H1 (cell line): ENCODE data around the gene HTR2B. TPM values are rescaled to one million over a fixed set of nuclear protein-coding genes. Genes with fewer than 3 reads are reported as not detected.

Experiments
- CTCF ChIA-PET: fragments of 300-600 bp; sonication (Branson Sonifier 250); formaldehyde crosslinking; loops from one replicate; lab custom pipeline; 2021; ENCODE audit not compliant: partially characterized antibody; lab: Charles Lee
- POLR2A ChIA-PET: fragments of 300-600 bp; sonication (Branson Sonifier 250); formaldehyde crosslinking; loops from one replicate; lab custom pipeline; 2021; ENCODE audit warnings: inconsistent platforms; ENCODE audit not compliant: partially characterized antibody; lab: Charles Lee
- DNase-seq, 2 experiments: peaks; one replicate each; pipeline versions ENCODE4 v3.0.0 to v3.0.0-alpha.2; 2010 to 2022; ENCODE audit warnings: low spot score in 2 of 2, low read depth in 1 of 2, mixed read lengths in 1 of 2
- FAIRE-seq: peaks from 2 replicates; lab custom pipeline; 2011; peaks lifted over from hg19 to GRCh38; lab: Jason Lieb, UNC
- H2AFZ ChIP-seq: 2 replicates; pipeline ENCODE4 v1.8.1; 2012; ENCODE audit warnings: low read length, inconsistent platforms
- H2AK5ac ChIP-seq: 2 replicates; pipeline ENCODE4 v1.6.1; 2013; ENCODE audit warnings: low read depth, low read length
- H2BK120ac ChIP-seq: replicated peaks from 2 replicates; pipeline ENCODE3; 2013; ENCODE audit warnings: low read depth, low read length, inconsistent platforms
- H2BK12ac ChIP-seq: 2 replicates; pipeline ENCODE4 v1.6.1; 2013; ENCODE audit warnings: low read depth, low read length
- H2BK15ac ChIP-seq: 2 replicates; pipeline ENCODE4 v1.6.1; 2013; ENCODE audit warnings: low read length
- H2BK20ac ChIP-seq: 2 replicates; pipeline ENCODE4 v1.6.1; 2013; ENCODE audit warnings: low read length
- H2BK5ac ChIP-seq: 2 replicates; pipeline ENCODE4 v1.6.1; 2013; ENCODE audit warnings: low read depth, low read length
- H3K14ac ChIP-seq: 2 replicates; pipeline ENCODE4 v1.6.1; 2013; ENCODE audit warnings: inconsistent platforms; ENCODE audit not compliant: insufficient read length
- H3K18ac ChIP-seq: 2 replicates; pipeline ENCODE4 v1.6.1; 2013; ENCODE audit warnings: low read length; ENCODE audit errors: extremely low read depth
- H3K23ac ChIP-seq: 2 replicates; pipeline ENCODE4 v1.6.1; 2013; ENCODE audit warnings: inconsistent platforms; ENCODE audit not compliant: insufficient read length
- H3K23me2 ChIP-seq: 2 replicates; pipeline ENCODE4 v1.6.1; 2013; ENCODE audit warnings: low read depth, low read length
- H3K27ac ChIP-seq: 2 replicates; pipeline ENCODE4 v1.6.1; 2011; ENCODE audit warnings: low read depth, low read length, inconsistent platforms
- H3K27me3 ChIP-seq, 4 experiments: replicated peaks in 1 of 4; 1 replicate in 1 of 4; 2 replicates in 3 of 4; pipeline versions ENCODE4 v1.6.1 to v1.8.1; 2011 to 2013; ENCODE audit warnings: low read length in 3 of 4, mild to moderate bottlenecking in 3 of 4, inconsistent platforms in 2 of 4, mixed read lengths in 2 of 4, moderate library complexity in 1 of 4; ENCODE audit not compliant: control insufficient read depth in 3 of 4, insufficient read depth in 3 of 4; ENCODE audit errors: extremely low read depth in 1 of 4
- H3K36me3 ChIP-seq, 4 experiments: 2 replicates each; pipeline versions ENCODE4 v1.6.1 to v1.8.1; 2011 to 2013; ENCODE audit warnings: mild to moderate bottlenecking in 4 of 4, low read length in 3 of 4, moderate library complexity in 2 of 4, control low read depth in 1 of 4, inconsistent platforms in 1 of 4; ENCODE audit not compliant: insufficient read depth in 4 of 4, control insufficient read depth in 2 of 4
- H3K4ac ChIP-seq: replicated peaks from 2 replicates; pipeline ENCODE3; 2013; ENCODE audit warnings: low read length, low read depth, mixed read lengths, inconsistent platforms; ENCODE audit not compliant: insufficient read length
- H3K4me1 ChIP-seq, 4 experiments: replicated peaks in 1 of 4; 1 replicate in 1 of 4; 2 replicates in 3 of 4; pipeline versions ENCODE4 v1.6.1 to v1.8.1; 2011 to 2013; ENCODE audit warnings: low read length in 3 of 4, inconsistent platforms in 2 of 4, mixed read lengths in 1 of 4; ENCODE audit not compliant: insufficient read depth in 4 of 4, control insufficient read depth in 3 of 4
- H3K4me2 ChIP-seq, 2 experiments: 2 replicates each; pipeline versions ENCODE4 v1.6.1 to v1.8.1; 2011 to 2013; ENCODE audit warnings: low read depth in 2 of 2, low read length in 2 of 2, control low read depth in 1 of 2, inconsistent platforms in 1 of 2, mild to moderate bottlenecking in 1 of 2; ENCODE audit not compliant: insufficient read depth in 1 of 2
- H3K4me3 ChIP-seq, 4 experiments: fragments of 200-600, 300-600 bp in 1 of 4; sonication (generic), shearing (Covaris generic), sonication (Bioruptor Twin) in 1 of 4; 2 replicates each; pipeline versions ENCODE4 v1.5.1 to v1.8.1; 2011 to 2016; ENCODE audit warnings: low read length in 4 of 4, low read depth in 3 of 4, control low read depth in 2 of 4, inconsistent platforms in 2 of 4, mild to moderate bottlenecking in 2 of 4, mixed read lengths in 1 of 4, moderate library complexity in 1 of 4; ENCODE audit not compliant: insufficient read depth in 2 of 4; ENCODE audit errors: extremely low read depth in 1 of 4
- H3K56ac ChIP-seq: replicated peaks from 2 replicates; pipeline ENCODE3; 2013; ENCODE audit warnings: low read depth, mild to moderate bottlenecking, mixed read lengths, low read length, inconsistent platforms; ENCODE audit not compliant: insufficient read length
- H3K79me1 ChIP-seq: 2 replicates; pipeline ENCODE4 v1.6.1; 2013; ENCODE audit warnings: low read depth, low read length, control low read depth
- H3K79me2 ChIP-seq, 2 experiments: 2 replicates each; pipeline versions ENCODE4 v1.6.1 to v1.8.1; 2012 to 2013; ENCODE audit warnings: low read length in 2 of 2, mild to moderate bottlenecking in 2 of 2, inconsistent platforms in 1 of 2; ENCODE audit not compliant: insufficient read depth in 2 of 2, control insufficient read depth in 1 of 2
- H3K9ac ChIP-seq, 4 experiments: replicated peaks in 1 of 4; 1 replicate in 1 of 4; 2 replicates in 3 of 4; pipeline versions ENCODE4 v1.6.1 to v1.8.1; 2011 to 2013; ENCODE audit warnings: low read depth in 3 of 4, low read length in 3 of 4, control low read depth in 2 of 4, mild to moderate bottlenecking in 2 of 4, moderate library complexity in 2 of 4, inconsistent platforms in 1 of 4; ENCODE audit errors: extremely low read depth in 1 of 4
- H3K9me3 ChIP-seq, 2 experiments: 2 replicates each; pipeline versions ENCODE4 v1.6.1 to v1.8.1; 2012 to 2013; ENCODE audit warnings: mild to moderate bottlenecking in 2 of 2, moderate library complexity in 2 of 2, control low read depth in 1 of 2, inconsistent platforms in 1 of 2, low read depth in 1 of 2, low read length in 1 of 2, mixed read lengths in 1 of 2; ENCODE audit not compliant: insufficient read depth in 2 of 2
- H4K20me1 ChIP-seq, 2 experiments: replicated peaks in 1 of 2; 2 replicates each; pipeline versions ENCODE3 to v1.8.1; 2011 to 2013; ENCODE audit warnings: inconsistent platforms in 2 of 2, low read length in 2 of 2, mild to moderate bottlenecking in 1 of 2; ENCODE audit not compliant: insufficient read depth in 2 of 2, control insufficient read depth in 1 of 2
- H4K5ac ChIP-seq: 2 replicates; pipeline ENCODE4 v1.6.1; 2013; ENCODE audit warnings: low read length, low read depth, mixed read lengths, inconsistent platforms; ENCODE audit not compliant: insufficient read length
- H4K8ac ChIP-seq: 2 replicates; pipeline ENCODE4 v1.8.0; 2013; ENCODE audit warnings: mild to moderate bottlenecking, moderate library complexity, low read length, inconsistent platforms; ENCODE audit not compliant: insufficient read depth; ENCODE audit errors: extremely low read depth
- H4K91ac ChIP-seq: replicated peaks from 2 replicates; pipeline ENCODE3; 2013; ENCODE audit warnings: low read length, mixed read lengths, inconsistent platforms; ENCODE audit not compliant: insufficient read length
- BACH1 ChIP-seq: IDR thresholded peaks from 2 replicates; pipeline ENCODE4 v1.6.1; 2012; ENCODE audit warnings: low read length, improper control_type of control experiment
- GTF2F1 ChIP-seq: IDR thresholded peaks from 2 replicates; pipeline ENCODE4 v1.6.1; 2012; ENCODE audit warnings: low read depth, low read length, improper control_type of control experiment, borderline replicate concordance
- HDAC6 ChIP-seq: IDR thresholded peaks from one replicate; pipeline ENCODE4 v1.7.1; 2012; ENCODE audit warnings: low read depth, mild to moderate bottlenecking, inconsistent platforms, low read length, moderate library complexity
- KDM4A ChIP-seq: IDR thresholded peaks from one replicate; pipeline ENCODE4 v1.7.1; 2012; ENCODE audit warnings: low read depth, mild to moderate bottlenecking, moderate library complexity, low read length, inconsistent platforms; ENCODE audit not compliant: severe bottlenecking
- NANOG ChIP-seq: IDR thresholded peaks from 2 replicates; pipeline ENCODE4 v1.6.1; 2011; ENCODE audit warnings: low read length, low read depth, mild to moderate bottlenecking, inconsistent platforms; ENCODE audit not compliant: insufficient read depth, poor library complexity, severe bottlenecking
- USF2 ChIP-seq: IDR thresholded peaks from 2 replicates; pipeline ENCODE4 v1.6.1; 2011; ENCODE audit warnings: low read length, improper control_type of control experiment
- YY1 ChIP-seq: IDR thresholded peaks from 2 replicates; pipeline ENCODE4 v1.6.1; 2011; ENCODE audit warnings: low read depth, mild to moderate bottlenecking, low read length
- WGBS, 2 experiments: shearing (Covaris generic) in 1 of 2; methylation state at CpG; one replicate each; pipeline versions ENCODE4 v1.1.6 to v1.1.7; 2013 to 2015; ENCODE audit warnings: low lambda C conversion rate in 2 of 2, mixed read lengths in 2 of 2, inconsistent platforms in 1 of 2, low coverage in 1 of 2, missing lambda C conversion rate in 1 of 2; ENCODE audit not compliant: insufficient replicate concordance in 2 of 2, insufficient coverage in 1 of 2, insufficient read length in 1 of 2; ENCODE audit errors: extremely low coverage in 1 of 2, missing lambda C conversion rate in 1 of 2; 5-methylcytosine and 5-hydroxymethylcytosine counted together
- polyA plus RNA-seq, 7 experiments: library from polyadenylated mRNA; depleted of rRNA in 3 of 7; stranded (reverse) in 5 of 7; unstranded in 2 of 7; fragments of >200 nt in 5 of 7; fragments of 200-250 nt in 2 of 7; gene quantifications; 1 replicate in 5 of 7; 2 replicates in 1 of 7; 4 replicates in 1 of 7; pipeline versions ENCODE4 v1.2.1 to v1.2.3, GENCODE V29; 2011 to 2013; ENCODE audit warnings: missing spikeins in 2 of 7, mixed read lengths in 2 of 7
- total RNA-seq: library from RNA; stranded (reverse); fragmentation: NEBNext Ultra II Directional; extraction: Animal tissue kit (Norgen Biotek cat#: 25700); gene quantifications from 2 replicates; pipeline ENCODE4 v1.2.1, GENCODE V29; 2021

Gene HTR2B
- total and polyA plus RNA-seq, 2 of the 8 experiments (the other 6 are each of a cell fraction or from before 2014, with no cell fraction given): not detected

DNA sequence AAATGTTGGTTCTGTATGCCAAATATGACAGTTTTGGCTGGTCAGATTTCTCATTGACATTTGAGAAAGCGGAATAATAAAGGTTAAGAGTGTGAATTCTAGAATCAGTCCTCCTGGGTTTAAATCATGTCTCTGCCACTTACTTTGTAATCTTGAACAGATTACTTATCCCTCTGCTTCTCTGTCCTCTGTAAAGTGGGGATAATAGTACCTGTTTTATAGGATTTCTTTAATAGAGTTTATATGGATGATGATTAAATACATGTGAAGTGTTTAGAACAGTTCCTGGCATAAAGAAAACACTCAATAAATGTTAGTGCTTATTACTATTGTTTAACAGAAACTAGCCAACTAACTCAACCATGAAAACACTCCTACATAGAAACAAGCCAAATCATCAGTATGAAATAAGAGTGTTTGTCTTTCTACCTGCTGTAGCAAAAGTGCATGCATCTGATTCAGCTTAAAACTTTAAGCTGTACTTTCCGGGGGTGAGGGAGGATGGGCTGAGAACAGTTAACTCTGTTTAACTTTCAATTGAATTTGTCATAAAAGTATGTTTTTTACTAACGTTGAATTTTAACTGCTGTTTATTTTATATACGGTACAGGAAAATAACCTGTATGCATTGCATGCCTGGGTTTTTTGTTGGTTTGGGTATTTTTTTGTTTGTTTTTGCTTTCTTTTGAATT lies 6.8 kb downstream of the HTR2B start:
- POLR2A ChIA-PET: interaction anchor here (1.1 kb wide), 1 partner anchor 10 kb away, joined by 5 read pairs; no protein-coding TSS in a partner anchor
- H3K23me2 ChIP-seq: no peaks in the 10 kb centered on the region
- no peak overlapping the region for H3K14ac ChIP-seq
- H2BK120ac ChIP-seq: no peak overlapping the region
- H4K5ac ChIP-seq: no peak overlapping the region
- no peak overlapping the region for H3K4ac ChIP-seq
- FAIRE-seq: no peak
- H3K79me2 ChIP-seq: no peaks in the 10 kb centered on the region
- H3K9ac ChIP-seq: no peak overlapping the region
- H4K8ac ChIP-seq: no peak overlapping the region
- DNase-seq: no peak
- no peak overlapping the region for H3K18ac ChIP-seq
- H2BK15ac ChIP-seq: no peak overlapping the region
- H3K9me3 ChIP-seq: no peaks in the 10 kb centered on the region
- H3K79me1 ChIP-seq: no peaks in the 10 kb centered on the region
- no peak overlapping the region for H2BK12ac ChIP-seq
- H3K23ac ChIP-seq: no peak overlapping the region
- H3K56ac ChIP-seq: no peak overlapping the region
- H3K27ac ChIP-seq: no peak overlapping the region
- no peaks in the 10 kb centered on the region for H3K27me3 ChIP-seq
- H4K91ac ChIP-seq: no peak overlapping the region
- CTCF ChIA-PET: interaction anchor here (2.8 kb wide), 1 partner anchor 109 kb away, joined by 6 read pairs; no protein-coding TSS in a partner anchor
- no peak for TF ChIP-seq USF2
- TF ChIP-seq HDAC6: no peak
- no peak for TF ChIP-seq YY1
- TF ChIP-seq BACH1: no peak
- TF ChIP-seq GTF2F1: no peak
- no peak for TF ChIP-seq NANOG
- TF ChIP-seq KDM4A: no peak
- H2AFZ ChIP-seq: no peak overlapping the region
- no peak overlapping the region for H2BK5ac ChIP-seq
- no peak overlapping the region for H3K4me3 ChIP-seq
- no peak overlapping the region for H2AK5ac ChIP-seq
- WGBS, 2 experiments: 87% methylated on average over 4 of the region's 4 CpGs; no CpG with 5 or more reads in 1 of the 2 experiments
- H2BK20ac ChIP-seq: no peak overlapping the region
- H3K36me3 ChIP-seq: peaks cover 0 to 3% (median 0%) of the 10 kb centered on the region in 4 experiments; a peak in 1 of 8 replicates
- H4K20me1 ChIP-seq: peaks cover 0 to 2% of the 10 kb centered on the region in 2 experiments
- H3K4me2 ChIP-seq: no peak overlapping the region
- H3K4me1 ChIP-seq: peaks cover 0 to 4% (median 3%) of the 10 kb centered on the region in 4 experiments; a peak in 5 of 7 replicates
